Tibial artery (tissue), 4 donors: ENCODE results near the gene SNX18.

Experiments
- DNase-seq, 2 donors: peaks; one replicate each; pipeline ENCODE4 v3.0.0-alpha.2; 2019
- H3K27ac ChIP-seq, 2 donors: fragments of 200-600 bp; sonication (generic) in 1 of 2; 1 replicate in 1 of 2; 2 replicates in 1 of 2; pipeline ENCODE4 v1.5.1; 2018 to 2019; ENCODE audit warnings: mild to moderate bottlenecking in 1 of 2
- H3K27me3 ChIP-seq, 2 donors: fragments of 200-600 bp; sonication (generic) in 1 of 2; one replicate each; pipeline versions ENCODE4 v1.5.1 to v1.6.0; 2016 to 2019
- H3K36me3 ChIP-seq, 3 donors: fragments of 200-600 bp; sonication (generic) in 2 of 3; one replicate each; pipeline ENCODE4 v1.5.1; 2016 to 2019; ENCODE audit warnings: mild to moderate bottlenecking in 2 of 3
- H3K4me1 ChIP-seq, 4 donors: fragments of 200-600 bp; sonication (generic) in 2 of 4; 1 replicate in 3 of 4; 2 replicates in 1 of 4; pipeline ENCODE4 v1.5.1; 2016 to 2019
- H3K4me3 ChIP-seq, 2 donors: fragments of 200-600 bp; sonication (generic) in 1 of 2; 1 replicate in 1 of 2; 2 replicates in 1 of 2; pipeline ENCODE4 v1.5.1; 2018 to 2019; ENCODE audit warnings: mild to moderate bottlenecking in 2 of 2
- H3K9me3 ChIP-seq, 3 donors: fragments of 200-600 bp; sonication (generic) in 1 of 3; one replicate each; pipeline ENCODE4 v1.5.1; 2016 to 2019
- CTCF ChIP-seq, 2 experiments: fragments of 200-600 bp in 1 of 2; fragments of 450-650 bp in 1 of 2; IDR thresholded peaks; one replicate each; pipeline ENCODE4 v1.5.1; 2017 to 2019; ENCODE audit warnings: antibody characterized with exemption in 2 of 2, mild to moderate bottlenecking in 1 of 2, moderate library complexity in 1 of 2
- intact Hi-C: fragments of 100-400 bp; cut with DNase I; formaldehyde crosslinking; loops from one replicate; pipeline ENCODE4 v1.15.0; 2023; ENCODE audit warnings: low total_unique reads

Gene SNX18

DNA sequence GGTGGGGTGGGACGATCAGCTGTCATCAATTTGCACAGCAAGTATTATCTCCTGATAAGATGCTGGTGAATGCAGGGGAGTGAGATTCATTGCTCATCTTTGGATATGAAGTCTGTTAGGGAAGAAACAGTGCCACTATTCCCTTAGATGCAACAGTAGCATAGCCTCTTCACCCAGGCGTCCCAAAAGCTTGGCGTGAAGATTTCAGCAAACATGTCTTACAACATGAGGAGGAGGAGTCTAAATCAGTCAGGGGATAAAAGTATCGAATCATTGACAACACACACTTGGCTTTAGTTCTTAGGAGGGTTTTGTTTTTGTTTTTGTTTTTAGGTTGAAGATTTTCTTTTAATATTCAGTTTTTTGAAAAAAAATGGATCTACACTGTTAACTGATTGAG, 26.5 kb downstream of the SNX18 start:
- Histone ChIP-seq H3K9me3 (no peaks in the 10 kb centered on the region), H3K27ac (peak overlapping the region in 1 of 2 donors; percentile 51), H3K36me3 (peaks cover 0 to 8% (median 5%) of the 10 kb centered on the region in 3 donors), H3K4me1 (peaks cover 0 to 96% (median 34%) of the 10 kb centered on the region in 4 donors), H3K4me3 (no peak overlapping the region), H3K27me3 (no peaks in the 10 kb centered on the region)
- intact Hi-C loops = no loop called here
- no peak for TF ChIP-seq CTCF (IDR thresholded peaks at IDR 0.05)
- no peak for DNase-seq

DNA sequence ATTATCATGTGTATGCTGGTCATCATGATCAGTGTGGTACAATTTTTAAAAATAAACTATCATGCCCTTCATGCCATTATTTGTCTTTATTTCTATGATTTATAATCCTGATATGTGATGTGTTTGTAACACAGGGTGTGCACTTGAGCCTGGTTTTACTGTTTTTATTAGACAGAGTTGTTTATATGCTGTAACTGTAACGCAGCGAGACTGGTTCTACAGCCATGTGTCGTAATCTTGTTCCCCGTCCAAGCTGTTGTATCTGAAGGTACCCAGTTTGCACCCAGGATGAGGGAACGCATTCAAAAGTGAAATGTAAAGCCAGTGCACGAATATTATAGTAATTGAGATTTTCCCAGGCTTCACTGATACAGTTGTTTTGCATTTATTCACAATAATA, 28.2 kb downstream of the SNX18 start:
- Histone ChIP-seq H3K27ac (no peak overlapping the region), H3K27me3 (no peaks in the 10 kb centered on the region), H3K36me3 (peaks cover 0 to 8% (median 5%) of the 10 kb centered on the region in 3 donors), H3K4me3 (no peak overlapping the region), H3K4me1 (peaks cover 0 to 88% (median 33%) of the 10 kb centered on the region in 4 donors), H3K9me3 (no peaks in the 10 kb centered on the region)
- intact Hi-C loops = no loop called here
- no peak for TF ChIP-seq CTCF (IDR thresholded peaks at IDR 0.05)
- no peak for DNase-seq

DNA sequence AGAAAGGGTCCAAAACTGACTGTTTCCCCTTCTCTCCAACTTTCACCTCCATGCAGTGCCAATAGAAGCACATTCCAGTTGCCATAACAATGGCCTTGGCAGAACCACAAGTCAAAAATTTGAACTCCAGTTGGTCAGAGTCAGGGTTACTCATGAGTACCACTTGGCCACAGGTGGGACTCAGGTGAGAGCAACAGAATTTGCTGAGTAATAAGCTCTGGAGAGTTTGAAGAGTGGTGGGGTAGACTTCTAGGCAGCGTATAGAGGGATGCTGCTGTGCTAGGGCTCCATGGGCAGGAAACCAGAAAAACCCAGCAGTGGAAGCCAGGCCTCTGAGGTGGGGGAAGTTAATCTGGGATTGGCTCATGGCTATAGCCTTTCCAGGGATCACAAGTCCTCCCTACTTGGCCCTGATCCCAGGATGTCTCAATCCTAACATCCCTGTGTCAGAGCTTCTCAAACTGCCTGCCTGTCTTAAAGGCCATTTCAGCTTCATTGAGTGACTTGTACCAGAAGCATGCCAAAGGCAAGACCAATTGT, 30.2 kb downstream of the SNX18 start:
- TF ChIP-seq CTCF (IDR thresholded peaks at IDR 0.05) = no peak
- Histone ChIP-seq H3K9me3 (no peaks in the 10 kb centered on the region), H3K27ac (peak overlapping the region in 1 of 2 donors; percentile 23), H3K4me1 (peaks cover 0 to 69% (median 21%) of the 10 kb centered on the region in 4 donors), H3K27me3 (no peaks in the 10 kb centered on the region), H3K36me3 (peaks cover 0 to 12% (median 8%) of the 10 kb centered on the region in 3 donors), H3K4me3 (no peak overlapping the region)
- peak; percentile 85 to 86 for DNase-seq
- intact Hi-C loops = no loop called here

DNA sequence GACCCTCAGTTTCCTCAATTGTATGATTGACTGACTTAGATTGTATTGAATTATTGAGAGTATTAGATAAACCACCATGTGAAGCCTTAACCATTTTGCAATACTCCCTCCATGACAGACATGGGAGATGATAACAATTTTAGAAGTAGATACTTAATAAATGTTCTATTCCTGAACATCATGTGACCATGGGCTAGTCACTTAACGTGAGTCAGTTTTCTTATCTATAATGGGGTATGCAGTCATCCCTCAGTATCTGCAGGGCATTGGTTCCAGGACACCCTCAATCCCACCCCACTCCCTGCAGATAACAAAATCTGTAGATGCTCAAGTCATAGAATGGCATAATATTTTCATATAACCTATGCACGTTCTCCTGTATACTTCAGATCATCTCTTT, 31.0 kb downstream of the SNX18 start:
- intact Hi-C loops = no loop called here
- no peaks in the 10 kb centered on the region for H3K27me3 ChIP-seq
- no peak overlapping the region for H3K4me3 ChIP-seq
- no peak for DNase-seq
- no peak for TF ChIP-seq CTCF (IDR thresholded peaks at IDR 0.05)
- peaks cover 0 to 16% (median 8%) of the 10 kb centered on the region in 3 donors for H3K36me3 ChIP-seq
- no peaks in the 10 kb centered on the region for H3K9me3 ChIP-seq
- H3K4me1 ChIP-seq = peaks cover 0 to 69% (median 18%) of the 10 kb centered on the region in 4 donors
- H3K27ac ChIP-seq = peak overlapping the region in 1 of 2 donors; percentile 23

DNA sequence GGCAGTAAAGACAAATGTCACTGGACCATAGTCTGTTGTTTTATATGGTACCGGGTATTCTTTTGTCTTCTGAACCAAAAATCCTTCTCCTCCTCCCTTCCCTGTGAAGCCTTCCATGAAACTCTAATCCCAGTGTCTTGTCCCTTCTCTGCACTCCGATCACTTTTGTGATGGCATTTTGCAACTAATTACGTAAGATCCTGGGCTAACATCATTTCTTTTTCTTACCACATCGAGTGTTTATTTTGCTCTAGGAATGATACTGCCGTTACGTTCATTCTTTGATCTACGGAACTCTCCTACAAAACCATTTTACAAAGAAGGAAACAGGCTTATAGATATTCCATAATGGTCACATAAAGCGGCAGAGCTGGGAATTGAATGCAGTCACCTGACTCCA, 33.7 kb downstream of the SNX18 start:
- DNase-seq = no peak
- intact Hi-C loops = no loop called here
- Histone ChIP-seq H3K27me3 (no peaks in the 10 kb centered on the region), H3K4me3 (no peak overlapping the region), H3K4me1 (peaks cover 0 to 53% (median 14%) of the 10 kb centered on the region in 4 donors), H3K9me3 (no peaks in the 10 kb centered on the region), H3K36me3 (peaks cover 0 to 16% (median 8%) of the 10 kb centered on the region in 3 donors), H3K27ac (no peak overlapping the region)
- no peak for TF ChIP-seq CTCF (IDR thresholded peaks at IDR 0.05)
